ENCODE data around the gene CANT1.

- TF ChIP-seq CTCF (conservative IDR thresholded peaks at IDR 0.05) (no peak), ZFX (IDR thresholded peaks at IDR 0.05) (no peak)
These were observed 44.1 kb downstream of the CANT1 start for GRCh38 chr17:78965491-78965924.
